Astrocyte of the hippocampus (primary cell): ENCODE results near the gene COG7.
A peak's percentile ranks its signal among the peaks of the same experiment; 100 is the strongest.
"Not testable (repeated sequence)": the region's sequence is repeated elsewhere in the genome, so short reads cannot be mapped to it uniquely, and the experiment has no call there.

Experiments used
- DNase-seq: peaks from one replicate; pipeline ENCODE4 v3.0.0; 2011; ENCODE audit warnings: low read depth, low spot score

COG7 gene

GRCh38 chr16:23410176-23410575, 42.8 kb downstream of the COG7 start:
- DNase-seq = peak; percentile 56

DNA sequence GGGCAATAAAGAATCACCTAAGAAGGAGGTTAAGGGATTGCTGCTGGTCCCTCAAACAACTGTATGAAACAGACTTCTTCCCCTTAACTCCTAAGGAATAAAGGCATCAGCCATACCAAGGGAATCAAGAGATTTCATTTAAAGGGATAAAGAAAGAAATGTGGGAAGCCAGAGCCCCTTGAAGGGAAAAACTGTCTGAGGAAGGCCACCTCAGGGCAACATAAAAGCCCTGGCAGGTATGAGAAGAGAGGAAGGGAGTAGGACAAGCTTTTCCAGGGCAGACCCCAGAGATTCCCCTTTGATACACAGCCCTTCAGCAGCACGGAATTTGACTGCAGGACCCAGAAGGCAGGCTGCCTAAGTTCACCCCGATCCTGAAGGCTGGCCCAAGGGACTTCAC, 43.5 kb downstream of the COG7 start:
- DNase-seq = no peak

GRCh38 chr16:23408823-23409298, 44.1 kb downstream of the COG7 start:
- DNase-seq = peak; percentile 77

GRCh38 chr16:23408242-23408822, 44.7 kb downstream of the COG7 start:
- peak; percentile 38 for DNase-seq

DNA sequence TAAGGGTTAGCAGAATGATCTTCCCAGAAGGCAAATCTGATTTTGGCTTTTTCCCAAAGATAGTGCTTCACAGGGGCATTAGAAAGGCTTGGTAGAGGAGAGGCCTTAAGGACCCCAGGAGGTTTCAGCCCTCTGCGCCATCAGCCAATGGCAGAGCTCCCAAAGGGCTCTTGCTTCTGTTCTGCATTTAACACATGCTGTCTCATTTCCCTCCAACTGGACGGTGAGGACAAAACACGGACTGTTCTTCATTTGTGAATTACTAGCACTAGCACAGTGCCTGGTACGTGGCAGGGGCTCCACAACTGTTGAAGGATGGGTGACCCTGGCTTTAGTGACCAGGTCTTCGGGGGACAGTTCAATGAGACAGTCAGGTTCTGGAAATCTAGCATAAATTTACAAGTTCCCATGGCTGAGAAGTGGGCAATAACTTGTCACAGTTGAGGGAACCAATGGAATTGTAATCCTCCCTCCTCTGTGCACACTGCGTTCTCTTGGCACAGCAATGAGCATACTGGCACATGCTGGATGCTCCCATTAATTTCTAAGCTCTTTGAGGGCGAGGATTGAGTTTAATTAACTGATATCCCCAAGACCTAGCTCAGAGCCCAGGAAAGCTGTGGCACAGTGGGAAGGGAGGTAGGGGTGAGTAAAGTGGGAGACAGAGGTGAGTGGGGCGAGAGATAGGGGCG, 45.4 kb downstream of the COG7 start:
- no peak for DNase-seq

GRCh38 chr16:23406546-23407240, 46.3 kb downstream of the COG7 start:
- DNase-seq = no peak

DNA sequence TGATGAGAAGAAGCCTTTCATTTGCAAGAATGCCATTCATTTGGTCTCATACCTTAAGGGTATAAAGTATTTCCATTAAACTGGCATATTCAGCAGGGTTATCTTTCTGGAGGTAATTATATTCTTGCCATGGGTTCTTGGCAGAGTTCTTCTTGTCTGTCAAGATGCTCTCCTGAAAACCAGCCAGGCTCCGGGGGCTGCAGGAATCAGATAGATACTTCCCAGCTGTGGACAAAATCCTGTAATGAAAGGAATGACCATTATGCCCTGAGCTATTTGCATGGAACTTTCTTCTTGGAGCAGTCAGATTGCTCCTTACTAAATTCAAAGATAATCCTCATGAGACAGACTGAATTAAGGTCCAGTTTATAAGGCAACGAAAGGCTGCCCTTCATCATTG, 47.0 kb downstream of the COG7 start:
- DNase-seq = no peak

DNA sequence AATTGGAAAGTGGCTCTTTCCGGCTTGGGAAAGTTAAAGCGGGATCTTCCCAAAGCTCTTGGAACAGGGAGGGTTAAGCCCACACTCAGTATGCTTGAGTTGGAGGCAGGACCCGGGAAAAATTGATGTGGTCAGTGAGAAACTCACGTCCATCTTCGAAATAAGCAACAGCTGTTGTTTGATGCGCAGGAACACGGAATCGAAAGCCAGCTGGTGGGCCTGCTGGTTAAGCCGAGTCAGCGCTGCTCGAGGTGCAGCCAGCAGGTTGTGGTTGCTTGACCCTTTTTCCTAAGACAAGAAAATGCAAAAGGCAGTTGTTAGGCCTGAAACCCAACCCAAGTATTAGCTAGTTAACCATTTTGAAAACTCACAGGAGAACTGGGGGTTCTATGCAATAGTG, 49.4 kb downstream of the COG7 start:
- no peak for DNase-seq

DNA sequence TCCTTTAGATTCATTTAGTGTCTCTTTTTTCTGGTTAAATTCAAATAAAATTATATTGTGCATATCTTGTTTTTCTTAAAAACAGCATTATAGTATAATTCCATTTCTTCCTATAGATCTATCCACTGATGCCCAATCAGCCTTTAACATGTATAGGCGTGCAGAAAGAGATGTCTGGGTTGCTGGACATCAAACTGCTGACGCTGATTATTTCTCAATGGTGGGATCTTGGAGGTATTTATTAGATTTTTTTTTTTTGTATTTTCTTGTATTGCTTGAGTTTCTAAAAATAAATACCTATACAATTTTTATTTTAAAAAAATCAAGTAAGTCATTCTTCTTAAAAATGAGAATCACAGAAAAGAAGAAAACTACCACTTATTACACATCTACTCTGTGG, 50.9 kb downstream of the COG7 start:
- DNase-seq = no peak

GRCh38 chr16:23401139-23401538, 51.9 kb downstream of the COG7 start:
- no peak for DNase-seq

DNA sequence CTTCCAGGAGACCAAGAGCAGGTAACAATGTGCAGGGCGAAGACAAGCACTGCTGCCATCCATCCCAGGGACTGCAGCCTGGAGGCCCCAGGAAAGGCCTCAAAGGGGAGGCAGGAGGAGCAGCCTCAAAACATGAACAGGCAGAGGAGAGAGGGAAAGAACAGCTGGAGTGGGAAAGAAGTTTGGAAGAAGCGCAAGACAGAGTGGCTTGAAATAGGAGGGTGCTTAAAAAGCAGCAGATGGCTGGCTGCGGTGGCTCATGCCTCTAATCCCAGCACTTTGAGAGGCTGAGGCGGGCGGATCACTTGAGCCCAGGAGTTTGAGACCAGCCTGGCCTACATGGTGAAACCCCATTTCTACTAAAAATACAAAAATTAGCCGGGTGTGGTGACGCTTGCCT, 52.5 kb downstream of the COG7 start:
- not testable (repeated sequence) for DNase-seq

GRCh38 chr16:23398987-23399805, 53.8 kb downstream of the COG7 start:
- peak; percentile 81 for DNase-seq

- no peak for DNase-seq
Measured at GRCh38 chr16:23397464-23397863, 55.5 kb downstream of the COG7 start.

- no peak for DNase-seq
Measured at GRCh38 chr16:23395732-23396131, 57.3 kb downstream of the COG7 start.

DNA sequence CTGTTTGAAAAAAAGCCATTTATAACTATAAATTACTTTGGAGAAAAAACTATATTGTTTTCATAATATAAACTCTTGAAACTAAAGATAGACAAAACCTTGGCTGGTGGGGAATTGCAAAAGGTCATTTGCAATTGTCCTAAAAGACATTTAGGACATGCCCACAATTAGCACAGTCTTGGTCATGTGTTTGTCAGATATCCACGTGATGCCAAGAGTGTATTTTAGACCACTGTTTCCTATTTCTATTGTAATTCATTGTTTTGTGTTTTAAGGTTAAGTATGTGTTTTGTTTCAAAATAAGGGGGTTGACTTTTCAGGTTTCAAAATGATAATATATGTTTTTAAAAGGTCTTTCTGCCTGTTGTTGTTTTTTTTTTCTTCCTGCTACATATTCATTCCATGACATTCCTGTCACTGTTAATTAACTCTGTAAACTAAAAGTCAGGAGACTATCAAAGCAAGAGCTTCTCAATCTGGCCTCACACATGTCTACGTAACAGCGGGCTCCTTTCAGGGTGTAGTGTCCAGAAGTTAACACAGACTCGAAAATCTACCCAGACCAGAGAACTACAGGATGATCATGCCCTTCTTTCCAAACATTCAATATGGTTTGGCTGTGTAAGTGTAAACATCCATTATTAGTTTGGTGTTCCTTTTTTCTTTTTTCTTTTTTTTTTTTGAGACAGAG, 58.7 kb downstream of the COG7 start:
- DNase-seq = no peak

DNA sequence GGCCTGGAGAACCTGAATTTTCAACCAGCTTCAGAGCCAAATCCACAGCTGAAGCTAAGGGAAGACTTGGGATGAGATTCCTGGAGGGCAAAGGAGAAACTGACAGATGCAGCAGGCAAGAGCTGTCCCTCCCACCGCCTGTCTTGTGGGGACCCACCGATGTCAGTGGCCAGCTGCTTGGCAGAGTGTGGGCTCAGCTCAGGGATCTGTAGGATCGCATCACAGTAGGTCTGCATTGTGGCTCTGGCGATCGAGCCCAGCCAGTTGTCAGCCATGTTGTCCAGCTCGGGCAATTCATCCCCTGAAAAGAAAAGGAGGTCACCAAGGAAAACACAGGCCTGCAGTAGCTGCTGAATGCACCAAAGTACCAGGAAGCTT, 60.8 kb downstream of the COG7 start:
- no peak for DNase-seq

DNA sequence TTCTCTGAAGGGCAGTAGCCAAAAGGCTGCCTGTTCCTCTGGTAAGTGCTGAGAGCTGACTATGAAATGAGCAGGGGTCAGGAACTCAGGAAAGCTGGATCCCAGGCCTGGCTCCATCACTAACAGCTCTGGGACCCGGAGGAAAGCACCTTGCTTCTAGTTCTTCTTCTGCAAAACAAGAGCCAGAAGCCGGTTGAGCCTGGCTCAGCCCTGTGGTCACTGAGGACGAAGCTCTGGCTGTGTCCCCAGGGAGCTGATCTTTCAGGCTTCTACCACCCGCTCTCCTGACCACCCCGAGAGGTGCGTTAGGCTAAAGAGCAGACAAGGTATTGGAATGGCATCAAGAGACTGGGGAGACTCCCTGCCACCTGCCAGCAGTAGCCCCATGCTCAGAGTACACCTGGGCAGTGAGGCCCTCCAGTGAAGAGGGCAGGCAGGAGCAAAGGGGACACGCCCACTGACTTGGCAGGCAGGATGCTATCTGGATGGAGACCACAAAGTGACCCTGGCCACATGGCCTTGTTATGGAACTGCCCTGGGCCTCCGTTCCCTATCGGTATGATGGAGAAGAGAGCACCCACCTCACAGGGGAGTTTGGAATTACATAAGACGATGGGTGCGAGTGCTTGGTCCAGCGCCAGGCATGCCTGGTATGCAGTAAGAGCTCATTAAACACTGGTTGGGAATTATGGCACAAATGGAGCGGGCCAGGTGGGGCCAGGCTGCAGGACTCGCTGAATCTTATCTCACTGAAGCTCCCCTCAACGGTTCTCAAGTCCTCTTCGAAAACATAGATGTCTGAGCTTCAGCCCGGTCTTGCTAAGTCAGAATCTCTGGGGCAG, 61.4 kb downstream of the COG7 start:
- no peak for DNase-seq

DNA sequence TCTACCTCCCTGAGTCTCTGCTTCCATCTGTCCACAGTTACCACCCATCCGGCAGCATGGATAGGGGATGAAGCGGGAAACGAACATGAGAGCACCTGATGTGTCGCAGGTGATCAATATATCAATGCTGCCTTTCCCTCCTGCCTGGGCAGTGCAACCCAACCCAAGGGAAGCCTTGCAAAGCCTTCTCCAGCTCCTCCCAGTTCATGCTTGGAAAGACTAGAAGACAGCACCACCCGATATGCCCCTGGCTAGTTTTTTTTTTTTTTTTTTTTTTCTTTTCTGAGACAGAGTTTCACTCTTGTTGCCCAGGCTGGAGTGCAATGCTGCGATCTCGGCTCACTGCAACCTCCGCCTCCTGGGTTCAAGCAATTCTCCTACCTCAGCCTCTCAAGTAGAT, 63.1 kb downstream of the COG7 start:
- DNase-seq = not testable (repeated sequence)

DNA sequence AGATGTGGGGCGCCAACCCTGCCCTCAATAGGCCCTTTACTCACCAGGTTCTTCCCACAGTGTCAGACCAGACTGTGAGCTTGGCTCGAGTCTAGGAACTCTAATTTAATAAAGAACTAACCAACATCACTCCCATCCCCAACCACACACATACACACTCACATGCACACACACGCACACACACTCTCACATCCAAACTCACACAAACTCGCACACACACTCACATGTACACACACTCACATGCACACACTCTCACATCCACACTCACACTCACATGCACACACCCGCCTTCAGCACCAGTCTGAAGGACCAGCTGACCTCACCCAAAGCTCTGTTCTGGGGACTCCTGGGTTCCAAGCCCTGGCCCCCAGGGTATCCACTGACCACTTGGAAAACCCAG, 63.8 kb downstream of the COG7 start:
- no peak for DNase-seq

GRCh38 chr16:23388786-23389185, 64.2 kb downstream of the COG7 start:
- DNase-seq = no peak

- DNase-seq = no peak
Measured at GRCh38 chr16:23387666-23388065, 65.3 kb downstream of the COG7 start.
